Stomach (tissue), 9 donors: ENCODE results near the gene CDCA4. TPM values are rescaled to one million over a fixed set of nuclear protein-coding genes. Genes with fewer than 3 reads are reported as not detected.

Source experiments
- DNase-seq, 2 donors: peaks; one replicate each; pipeline versions ENCODE4 v3.0.0 to v3.0.0-alpha.2; 2013 to 2019
- H3K27ac ChIP-seq, 5 donors: fragments of 200-600 bp in 4 of 5; sonication (generic) in 4 of 5; one replicate each; pipeline ENCODE4 v1.5.1; 2013 to 2019; ENCODE audit warnings: mild to moderate bottlenecking in 1 of 5, moderate library complexity in 1 of 5
- H3K27me3 ChIP-seq, 3 donors: fragments of 200-600 bp; sonication (generic); one replicate each; pipeline ENCODE4 v1.5.1; 2017 to 2019; ENCODE audit warnings: mixed run types in 1 of 3
- H3K36me3 ChIP-seq, 4 donors: fragments of 200-600 bp; sonication (generic); 1 replicate in 3 of 4; 2 replicates in 1 of 4; pipeline ENCODE4 v1.5.1; 2016 to 2019
- H3K4me1 ChIP-seq, 4 donors: fragments of 200-600 bp; sonication (generic); one replicate each; pipeline ENCODE4 v1.5.1; 2016 to 2019
- H3K4me3 ChIP-seq, 4 donors: fragments of 200-600 bp; sonication (generic) in 3 of 4; one replicate each; pipeline ENCODE4 v1.5.1; 2016 to 2019; ENCODE audit warnings: mild to moderate bottlenecking in 1 of 4
- H3K9me3 ChIP-seq, 4 donors: fragments of 200-600 bp; sonication (generic); one replicate each; pipeline ENCODE4 v1.5.1; 2016 to 2019
- EP300 ChIP-seq: sonication (generic); formaldehyde crosslinking; IDR thresholded peaks from one replicate; pipeline ENCODE4 v1.6.1; 2017; ENCODE audit warnings: antibody characterized with exemption
- POLR2A ChIP-seq, 4 donors: fragments of 450-650 bp; IDR thresholded peaks; one replicate each; pipeline ENCODE4 v1.6.1; 2016; ENCODE audit warnings: antibody characterized with exemption in 4 of 4, control low read depth in 2 of 4, mild to moderate bottlenecking in 1 of 4, moderate library complexity in 1 of 4
- POLR2AphosphoS5 ChIP-seq, 3 donors: sonication (generic); formaldehyde crosslinking; IDR thresholded peaks; one replicate each; pipeline ENCODE4 v1.6.1; 2016; ENCODE audit warnings: antibody characterized with exemption in 3 of 3
- WGBS, 5 donors: extraction: QIAGEN DNeasy Blood & Tissue Kit in 3 of 5; methylation state at CpG; one replicate each; pipeline versions ENCODE4 v1.1.5 to v1.1.7; 2013 to 2018; 5-methylcytosine and 5-hydroxymethylcytosine counted together
- intact Hi-C: fragments of 100-400 bp; cut with DNase I; formaldehyde crosslinking; loops from one replicate; pipeline ENCODE4 v1.15.1; 2023; ENCODE audit warnings: low total_unique reads
- polyA plus RNA-seq, 3 donors: library from polyadenylated mRNA; stranded (reverse); fragments of 200-250 nt; gene quantifications; one replicate each; pipeline ENCODE4 v1.2.3, GENCODE V29; 2013
- total RNA-seq, 5 donors: library from RNA; depleted of rRNA; stranded (reverse); fragments of >200 nt; gene quantifications; one replicate each; pipeline versions ENCODE4 v1.1.0 to v1.2.3, GENCODE V29; 2014 to 2016
- TF ChIP-seq, protein P1 (sequence below), 7 experiments: fragments of 450-650 bp in 4 of 7; fragments of 200-600 bp in 3 of 7; sonication (generic) in 3 of 7; IDR thresholded peaks; one replicate each; pipeline ENCODE4 v1.5.1; 2016 to 2019; ENCODE audit warnings: antibody characterized with exemption in 7 of 7, control low read depth in 2 of 7, mild to moderate bottlenecking in 1 of 7
- donor health status: healthy with polysubstance abuse.
- donor health status: Bipolar disorder and iron deficiency.
- donor health status: healthy.

CDCA4 gene
- total and polyA plus RNA-seq, 8 donors = 2.9 to 12.3 (median 6.4) TPM

DNA sequence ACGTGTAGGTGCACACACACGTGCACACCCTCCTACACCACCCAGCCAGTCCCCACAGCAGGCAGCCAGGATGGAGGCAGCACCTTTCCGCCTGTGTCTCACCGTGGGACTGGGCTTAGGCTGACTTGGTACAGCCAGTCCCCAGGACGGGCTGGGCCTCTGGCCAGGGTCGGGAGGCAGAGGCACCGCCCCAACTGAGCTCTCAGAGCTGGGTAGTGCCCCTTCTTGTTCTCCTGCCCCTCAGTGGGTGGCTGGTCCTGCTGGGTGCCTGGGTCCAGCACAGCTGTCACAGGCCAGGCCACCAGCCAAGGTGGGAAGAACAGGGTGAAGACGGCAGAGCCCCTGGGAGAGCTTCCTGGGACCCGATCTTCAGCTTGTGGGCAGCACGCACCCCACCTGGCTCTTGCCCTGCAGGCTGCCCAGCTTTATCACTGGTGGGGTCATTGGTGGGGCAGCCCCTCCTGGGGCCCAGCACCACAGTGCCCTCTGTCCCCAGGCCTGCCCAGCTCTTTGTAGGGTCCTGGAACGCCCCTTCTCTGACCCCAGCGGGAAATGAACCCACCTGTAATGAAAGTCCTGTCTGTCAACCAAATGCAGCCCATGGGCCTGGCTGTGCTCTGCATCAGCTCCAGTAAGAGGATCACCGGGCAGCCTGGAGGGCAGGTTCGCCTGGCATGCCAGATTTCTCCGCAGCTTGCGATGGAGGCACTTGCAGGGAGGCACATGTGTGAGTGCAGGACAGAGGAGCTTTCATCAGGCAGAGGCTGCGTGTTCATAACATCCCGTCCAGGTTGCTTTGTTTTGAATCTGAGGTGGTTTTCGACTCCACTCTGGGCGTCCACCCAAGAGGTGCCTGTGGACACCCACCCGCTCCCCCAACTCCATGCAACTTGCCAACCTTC lies 14.7 kb downstream of the CDCA4 start:
- 74 to 87% (median 83%) methylated on average over 10 to 21 of the region's 21 CpGs for WGBS, 5 donors
- intact Hi-C loops = no loop called here
- no peak for DNase-seq

DNA sequence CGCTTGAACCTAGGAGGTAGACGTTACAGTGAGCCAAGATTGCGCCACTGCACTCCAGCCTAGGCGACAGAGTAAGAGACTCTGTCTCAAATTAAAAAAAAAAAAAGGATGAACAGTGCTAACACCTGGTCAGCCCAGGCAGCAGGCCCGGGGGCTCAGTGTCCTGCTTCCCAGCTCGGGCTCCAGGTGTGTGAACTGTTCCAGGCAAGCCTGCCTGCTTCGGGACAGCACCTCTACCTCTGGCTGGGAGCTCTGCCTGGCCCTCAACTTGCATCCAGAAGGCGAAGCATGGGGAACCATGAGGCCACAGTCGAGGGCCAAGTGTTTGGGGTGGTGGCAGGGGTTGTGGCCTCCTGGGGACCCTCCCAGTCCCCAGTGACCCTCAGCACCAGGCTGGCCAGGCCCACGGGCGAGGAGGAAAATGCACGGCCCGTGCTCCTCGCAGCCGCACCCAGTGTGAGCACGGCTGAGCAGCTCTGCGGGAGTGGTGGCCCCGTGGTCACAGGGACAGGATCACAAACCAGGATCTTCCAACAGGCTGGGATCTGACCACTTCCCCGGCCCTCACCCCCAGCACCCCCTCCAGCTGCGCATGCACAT lies 15.5 kb downstream of the CDCA4 start:
- no peak for DNase-seq
- 69 to 85% (median 75%) methylated on average over 8 to 20 of the region's 20 CpGs for WGBS, 5 donors
- Histone ChIP-seq H3K4me1 (no peaks in the 10 kb centered on the region), H3K27ac (no peak overlapping the region), H3K4me3 (no peak overlapping the region), H3K9me3 (no peaks in the 10 kb centered on the region), H3K27me3 (no peaks in the 10 kb centered on the region), H3K36me3 (peaks cover 5 to 44% (median 34%) of the 10 kb centered on the region in 4 donors)
- TF ChIP-seq POLR2AphosphoS5 (IDR thresholded peaks at IDR 0.05) (no peak), POLR2A (IDR thresholded peaks at IDR 0.05) (no peak), EP300 (no peak)
- TF ChIP-seq, protein P1, sequence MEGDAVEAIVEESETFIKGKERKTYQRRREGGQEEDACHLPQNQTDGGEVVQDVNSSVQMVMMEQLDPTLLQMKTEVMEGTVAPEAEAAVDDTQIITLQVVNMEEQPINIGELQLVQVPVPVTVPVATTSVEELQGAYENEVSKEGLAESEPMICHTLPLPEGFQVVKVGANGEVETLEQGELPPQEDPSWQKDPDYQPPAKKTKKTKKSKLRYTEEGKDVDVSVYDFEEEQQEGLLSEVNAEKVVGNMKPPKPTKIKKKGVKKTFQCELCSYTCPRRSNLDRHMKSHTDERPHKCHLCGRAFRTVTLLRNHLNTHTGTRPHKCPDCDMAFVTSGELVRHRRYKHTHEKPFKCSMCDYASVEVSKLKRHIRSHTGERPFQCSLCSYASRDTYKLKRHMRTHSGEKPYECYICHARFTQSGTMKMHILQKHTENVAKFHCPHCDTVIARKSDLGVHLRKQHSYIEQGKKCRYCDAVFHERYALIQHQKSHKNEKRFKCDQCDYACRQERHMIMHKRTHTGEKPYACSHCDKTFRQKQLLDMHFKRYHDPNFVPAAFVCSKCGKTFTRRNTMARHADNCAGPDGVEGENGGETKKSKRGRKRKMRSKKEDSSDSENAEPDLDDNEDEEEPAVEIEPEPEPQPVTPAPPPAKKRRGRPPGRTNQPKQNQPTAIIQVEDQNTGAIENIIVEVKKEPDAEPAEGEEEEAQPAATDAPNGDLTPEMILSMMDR (IDR thresholded peaks at IDR 0.05) = no peak
- intact Hi-C loops = no loop called here

More for the DNA sequence above, 14.7 kb downstream of the CDCA4 start:
- no peaks in the 10 kb centered on the region for H3K27me3 ChIP-seq
- no peak overlapping the region for H3K4me3 ChIP-seq
- H3K9me3 ChIP-seq = no peaks in the 10 kb centered on the region
- peaks cover 10 to 51% (median 42%) of the 10 kb centered on the region in 4 donors for H3K36me3 ChIP-seq
- no peak overlapping the region for H3K27ac ChIP-seq
- TF ChIP-seq POLR2AphosphoS5 (IDR thresholded peaks at IDR 0.05) = no peak
- peaks cover 0 to 4% (median 0%) of the 10 kb centered on the region in 4 donors for H3K4me1 ChIP-seq

DNA sequence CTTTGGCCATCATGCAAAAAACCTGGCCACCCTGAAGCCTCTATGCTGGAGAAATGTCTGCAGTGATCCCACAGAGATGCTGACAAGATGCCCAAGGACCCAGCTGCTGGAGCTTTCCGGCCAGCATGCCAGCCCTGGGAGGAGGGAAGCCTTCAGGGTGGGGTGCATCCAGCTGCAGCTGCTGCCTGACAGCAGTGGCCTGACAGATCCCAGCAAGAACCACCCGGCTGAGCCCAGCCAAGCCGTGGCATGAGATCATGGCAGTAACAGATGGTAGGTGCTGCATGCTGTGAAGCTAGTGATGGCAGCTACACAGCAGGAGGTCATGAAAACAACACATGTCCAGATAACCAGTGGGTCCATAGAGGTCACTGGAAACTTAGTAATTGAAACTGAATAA lies 21.5 kb downstream of the CDCA4 start:
- no peak for DNase-seq
- Histone ChIP-seq H3K4me3 (no peak overlapping the region), H3K4me1 (no peaks in the 10 kb centered on the region), H3K36me3 (peaks cover 0 to 26% (median 19%) of the 10 kb centered on the region in 4 donors), H3K27ac (no peak overlapping the region), H3K27me3 (no peaks in the 10 kb centered on the region), H3K9me3 (peaks cover 0 to 6% (median 0%) of the 10 kb centered on the region in 4 donors)
- intact Hi-C loops = no loop called here
- WGBS, 5 donors = 83 to 96% (median 93%) methylated on average over 3 of the region's 3 CpGs
- no peak for TF ChIP-seq EP300
- no peak for TF ChIP-seq POLR2A (IDR thresholded peaks at IDR 0.05)

DNA sequence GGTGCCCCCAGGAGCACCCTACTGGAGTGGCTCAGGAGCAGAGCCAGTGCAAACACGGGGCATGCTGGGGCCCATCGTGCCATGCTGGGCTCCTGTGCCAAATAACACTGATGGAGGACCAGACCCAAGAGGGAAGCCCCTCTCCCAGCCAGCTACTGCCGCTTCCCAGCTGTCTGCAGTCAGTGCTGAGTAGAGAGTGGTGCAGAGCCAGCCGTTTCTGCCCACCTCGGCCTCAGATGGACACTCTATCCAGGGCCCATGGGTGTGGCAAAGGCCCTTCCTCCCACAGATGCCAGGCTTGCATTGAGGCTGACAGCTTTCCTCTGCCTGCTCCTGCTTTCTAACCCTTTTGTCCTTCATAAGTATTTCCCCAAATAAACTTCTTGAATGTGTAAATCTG lies 22.1 kb downstream of the CDCA4 start:
- TF ChIP-seq POLR2A (IDR thresholded peaks at IDR 0.05) (no peak), EP300 (no peak), POLR2AphosphoS5 (IDR thresholded peaks at IDR 0.05) (no peak)
- TF ChIP-seq, protein P1 (IDR thresholded peaks at IDR 0.05) = no peak
- H3K27me3 ChIP-seq = no peaks in the 10 kb centered on the region
- peaks cover 0 to 32% (median 24%) of the 10 kb centered on the region in 4 donors for H3K36me3 ChIP-seq
- peaks cover 0 to 6% (median 0%) of the 10 kb centered on the region in 4 donors for H3K9me3 ChIP-seq
- WGBS, 5 donors = 88 to 99% (median 95%) methylated on average over 3 to 5 of the region's 5 CpGs
- no peak overlapping the region for H3K4me3 ChIP-seq
- DNase-seq = no peak
- no peaks in the 10 kb centered on the region for H3K4me1 ChIP-seq
- no peak overlapping the region for H3K27ac ChIP-seq
- intact Hi-C loops = no loop called here

DNA sequence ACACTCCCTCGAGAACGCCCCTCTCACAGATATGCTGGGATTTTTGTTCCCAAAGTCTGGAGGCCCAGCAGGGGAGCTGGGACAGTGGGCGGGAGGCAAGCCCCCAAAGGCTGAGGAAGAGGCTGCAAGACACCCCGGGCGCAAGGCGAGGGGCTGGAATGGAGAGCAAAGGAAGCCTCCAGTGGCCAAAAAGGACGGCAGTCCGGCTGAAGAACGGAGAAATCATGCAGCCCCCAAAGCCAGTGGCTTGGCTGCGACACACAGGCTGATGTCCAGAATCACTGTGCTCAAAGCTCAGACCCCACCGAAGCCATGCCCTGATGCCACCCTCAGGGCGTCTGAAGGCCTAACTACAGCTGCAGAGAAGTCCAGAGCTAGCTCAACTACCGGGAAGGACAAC lies 24.4 kb downstream of the CDCA4 start:
- DNase-seq = no peak
- no peaks in the 10 kb centered on the region for H3K4me1 ChIP-seq
- intact Hi-C loops = no loop called here
- no peaks in the 10 kb centered on the region for H3K27me3 ChIP-seq
- TF ChIP-seq POLR2AphosphoS5 (IDR thresholded peaks at IDR 0.05) = no peak
- TF ChIP-seq, protein P1 (IDR thresholded peaks at IDR 0.05) = no peak
- no peak for TF ChIP-seq EP300
- TF ChIP-seq POLR2A (IDR thresholded peaks at IDR 0.05) = no peak
- no peak overlapping the region for H3K27ac ChIP-seq
- 85 to 96% (median 93%) methylated on average over 13 of the region's 13 CpGs for WGBS, 5 donors
- peaks cover 10 to 55% (median 47%) of the 10 kb centered on the region in 4 donors for H3K36me3 ChIP-seq
- peaks cover 0 to 6% (median 0%) of the 10 kb centered on the region in 4 donors for H3K9me3 ChIP-seq
- H3K4me3 ChIP-seq = no peak overlapping the region
